Measurements from ENCODE around the gene STK40.

- TF ChIP-seq RNF2 (IDR thresholded peaks at IDR 0.05; ENCODE audit: borderline replicate concordance, low read depth), result no peak
- TF ChIP-seq, protein P1, sequence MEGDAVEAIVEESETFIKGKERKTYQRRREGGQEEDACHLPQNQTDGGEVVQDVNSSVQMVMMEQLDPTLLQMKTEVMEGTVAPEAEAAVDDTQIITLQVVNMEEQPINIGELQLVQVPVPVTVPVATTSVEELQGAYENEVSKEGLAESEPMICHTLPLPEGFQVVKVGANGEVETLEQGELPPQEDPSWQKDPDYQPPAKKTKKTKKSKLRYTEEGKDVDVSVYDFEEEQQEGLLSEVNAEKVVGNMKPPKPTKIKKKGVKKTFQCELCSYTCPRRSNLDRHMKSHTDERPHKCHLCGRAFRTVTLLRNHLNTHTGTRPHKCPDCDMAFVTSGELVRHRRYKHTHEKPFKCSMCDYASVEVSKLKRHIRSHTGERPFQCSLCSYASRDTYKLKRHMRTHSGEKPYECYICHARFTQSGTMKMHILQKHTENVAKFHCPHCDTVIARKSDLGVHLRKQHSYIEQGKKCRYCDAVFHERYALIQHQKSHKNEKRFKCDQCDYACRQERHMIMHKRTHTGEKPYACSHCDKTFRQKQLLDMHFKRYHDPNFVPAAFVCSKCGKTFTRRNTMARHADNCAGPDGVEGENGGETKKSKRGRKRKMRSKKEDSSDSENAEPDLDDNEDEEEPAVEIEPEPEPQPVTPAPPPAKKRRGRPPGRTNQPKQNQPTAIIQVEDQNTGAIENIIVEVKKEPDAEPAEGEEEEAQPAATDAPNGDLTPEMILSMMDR (IDR thresholded peaks at IDR 0.05), result no peak
- TF ChIP-seq JUNB (IDR thresholded peaks at IDR 0.05), result no peak
- TF ChIP-seq, protein P2, sequence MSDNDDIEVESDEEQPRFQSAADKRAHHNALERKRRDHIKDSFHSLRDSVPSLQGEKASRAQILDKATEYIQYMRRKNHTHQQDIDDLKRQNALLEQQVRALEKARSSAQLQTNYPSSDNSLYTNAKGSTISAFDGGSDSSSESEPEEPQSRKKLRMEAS (IDR thresholded peaks at IDR 0.05), result no peak
- TF ChIP-seq SMC3 (IDR thresholded peaks at IDR 0.05), result no peak
- no peak for TF ChIP-seq TP53 (CRISPR knock-in tag; IDR thresholded peaks at IDR 0.05)
- TF ChIP-seq POLR2A (IDR thresholded peaks at IDR 0.05; ENCODE audit: low read length), result no peak
Observed at GRCh38 chr1:36344395-36344680, 41.4 kb downstream of the STK40 start.

Data from A549 (cell line).